ENCODE results near the gene CST5. TPM values are rescaled to one million over a fixed set of nuclear protein-coding genes. Genes with fewer than 3 reads are reported as not detected.
"Not testable (repeated sequence)": the region's sequence is repeated elsewhere in the genome, so short reads cannot be mapped to it uniquely, and the experiment has no call there.

Gene CST5, protein sequence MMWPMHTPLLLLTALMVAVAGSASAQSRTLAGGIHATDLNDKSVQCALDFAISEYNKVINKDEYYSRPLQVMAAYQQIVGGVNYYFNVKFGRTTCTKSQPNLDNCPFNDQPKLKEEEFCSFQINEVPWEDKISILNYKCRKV
- total RNA-seq: not detected
- long read RNA-seq: 0 reads

DNA sequence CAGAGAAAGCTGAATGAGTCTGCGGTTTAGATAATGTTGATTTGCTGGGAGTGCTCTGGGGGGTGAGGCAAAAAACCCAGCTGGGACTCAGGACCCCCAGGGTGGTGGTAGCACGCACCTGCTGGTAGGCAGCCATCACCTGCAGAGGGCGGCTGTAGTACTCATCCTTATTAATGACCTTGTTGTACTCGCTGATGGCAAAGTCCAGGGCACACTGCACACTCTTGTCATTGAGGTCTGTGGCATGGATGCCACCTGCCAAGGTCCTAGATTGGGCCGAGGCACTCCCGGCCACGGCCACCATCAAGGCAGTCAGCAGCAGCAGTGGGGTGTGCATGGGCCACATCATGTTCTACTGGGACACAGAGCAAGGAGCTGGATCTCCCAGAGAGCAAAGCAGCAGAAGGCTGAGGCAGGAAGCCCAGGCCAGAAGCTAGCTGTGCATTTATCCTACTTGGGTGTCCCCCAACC lies at the start of gene CST5:
CST5 (minus strand) TSS at position 421 of the 471 bp plus-strand sequence; CDS start at position 349, 72 bp downstream.
- DNase-seq (no peak), ATAC-seq (ENCODE audit: poor library complexity) (no peak)
- intact Hi-C loops (cut with DNase I): no loop called here

DNA sequence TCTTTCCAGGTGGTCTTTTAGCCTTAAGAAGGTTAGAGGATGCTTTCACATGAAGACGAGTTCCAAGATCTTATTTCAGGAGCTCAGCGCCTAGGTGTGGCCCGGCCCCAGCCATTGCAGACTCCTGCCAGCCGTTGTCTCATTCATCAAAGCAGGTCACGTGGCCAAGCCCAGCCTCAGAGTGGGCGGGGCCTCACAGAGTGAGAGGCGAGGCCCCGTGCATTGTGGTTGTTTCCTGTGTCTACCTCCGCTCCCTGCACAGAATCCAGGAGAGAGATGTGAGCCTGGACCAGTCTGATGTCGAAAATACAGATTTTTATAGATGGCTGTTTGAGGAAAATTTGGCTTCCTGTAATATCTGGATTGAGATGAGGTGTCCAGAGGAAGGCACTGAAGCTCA lies 49.2 kb upstream of the CST5 start:
- DNase-seq: no peak
- intact Hi-C loops (cut with DNase I): no loop called here
- no peak for ATAC-seq (ENCODE audit: poor library complexity)

DNA sequence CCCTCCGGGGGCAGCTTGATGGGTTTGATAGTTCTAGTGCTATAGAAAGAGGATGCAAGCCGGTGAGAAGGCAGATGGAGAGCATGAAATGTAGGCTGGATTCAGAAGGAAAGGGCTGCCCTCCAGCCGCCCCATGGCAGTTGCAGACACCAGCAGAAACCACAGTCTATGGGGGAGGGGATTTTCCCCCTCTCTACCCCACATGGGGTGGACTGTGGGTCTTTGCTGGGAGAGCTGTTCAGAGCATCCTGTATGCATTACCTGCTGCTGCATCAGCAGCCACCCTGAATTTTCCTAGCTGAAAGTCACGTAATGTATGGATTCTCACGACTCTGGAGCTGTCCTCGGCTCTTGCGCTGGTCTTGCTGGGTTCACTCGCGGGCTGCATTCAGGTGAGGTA lies 48.8 kb upstream of the CST5 start:
- no peak for DNase-seq
- ATAC-seq (ENCODE audit: poor library complexity): no peak
- intact Hi-C loops (cut with DNase I): no loop called here

DNA sequence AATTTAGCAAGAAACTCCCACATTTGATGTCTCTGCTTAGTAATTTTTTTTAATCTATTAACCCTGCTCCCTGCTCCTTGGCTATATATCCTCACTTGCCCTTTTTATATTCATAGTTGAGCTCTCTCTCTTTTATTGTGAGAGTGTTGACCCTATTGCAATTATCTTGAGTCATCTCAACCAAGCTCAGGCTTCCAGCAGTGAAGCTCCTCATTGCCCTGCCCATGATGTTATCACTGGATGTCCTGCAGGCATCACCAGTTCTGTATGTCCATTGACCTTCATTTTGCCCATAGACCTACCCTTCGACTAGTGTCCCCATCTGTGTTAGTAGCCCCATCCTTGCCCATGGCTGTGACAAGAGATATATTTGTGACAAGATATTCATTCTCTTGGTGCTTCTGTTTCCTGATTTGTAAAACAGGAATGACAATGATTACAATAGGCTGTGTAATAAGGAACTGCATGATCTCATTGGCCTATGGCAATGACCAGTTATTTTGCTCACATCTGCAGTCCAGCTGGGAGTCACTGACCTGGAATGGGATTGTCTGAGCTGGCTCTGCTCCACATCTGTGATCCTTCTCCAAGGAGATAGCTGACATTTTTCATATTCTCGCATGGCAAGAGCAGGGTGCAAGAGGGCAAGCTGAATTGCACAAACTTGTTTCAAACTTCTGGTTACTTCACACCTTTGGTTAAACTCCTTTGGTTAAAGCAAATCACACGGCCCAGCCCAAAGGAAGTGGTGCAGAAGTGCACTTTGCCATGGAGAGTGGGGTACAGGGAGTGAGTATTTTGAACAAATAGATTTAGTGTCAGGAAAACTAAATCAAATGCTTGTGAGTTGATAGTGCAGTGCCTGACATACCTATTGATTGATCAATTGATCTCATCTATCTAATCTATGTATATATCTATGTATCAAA lies 47.7 kb upstream of the CST5 start:
- intact Hi-C loops (cut with DNase I): no loop called here
- DNase-seq (no peak), ATAC-seq (ENCODE audit: poor library complexity) (no peak)

DNA sequence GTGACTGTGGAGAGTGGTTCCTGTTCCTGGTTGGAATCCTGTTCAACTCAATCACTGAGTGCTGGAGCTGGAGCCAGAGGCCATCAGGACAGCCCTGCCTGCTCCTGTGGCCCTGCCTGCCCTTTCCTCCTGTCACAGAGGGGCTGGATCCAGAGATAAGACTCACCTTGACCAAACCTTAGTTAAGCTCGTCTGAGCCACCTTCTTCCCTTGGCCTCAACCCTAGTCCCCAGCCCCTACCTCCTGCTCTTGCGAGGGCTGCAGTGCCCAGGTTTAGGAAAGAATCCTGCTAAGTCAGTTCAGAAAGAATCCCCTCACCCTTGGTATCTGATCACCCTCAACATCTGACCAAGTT lies 47.0 kb upstream of the CST5 start:
- ATAC-seq (ENCODE audit: poor library complexity): no peak
- no peak for DNase-seq
- intact Hi-C loops (cut with DNase I): no loop called here

DNA sequence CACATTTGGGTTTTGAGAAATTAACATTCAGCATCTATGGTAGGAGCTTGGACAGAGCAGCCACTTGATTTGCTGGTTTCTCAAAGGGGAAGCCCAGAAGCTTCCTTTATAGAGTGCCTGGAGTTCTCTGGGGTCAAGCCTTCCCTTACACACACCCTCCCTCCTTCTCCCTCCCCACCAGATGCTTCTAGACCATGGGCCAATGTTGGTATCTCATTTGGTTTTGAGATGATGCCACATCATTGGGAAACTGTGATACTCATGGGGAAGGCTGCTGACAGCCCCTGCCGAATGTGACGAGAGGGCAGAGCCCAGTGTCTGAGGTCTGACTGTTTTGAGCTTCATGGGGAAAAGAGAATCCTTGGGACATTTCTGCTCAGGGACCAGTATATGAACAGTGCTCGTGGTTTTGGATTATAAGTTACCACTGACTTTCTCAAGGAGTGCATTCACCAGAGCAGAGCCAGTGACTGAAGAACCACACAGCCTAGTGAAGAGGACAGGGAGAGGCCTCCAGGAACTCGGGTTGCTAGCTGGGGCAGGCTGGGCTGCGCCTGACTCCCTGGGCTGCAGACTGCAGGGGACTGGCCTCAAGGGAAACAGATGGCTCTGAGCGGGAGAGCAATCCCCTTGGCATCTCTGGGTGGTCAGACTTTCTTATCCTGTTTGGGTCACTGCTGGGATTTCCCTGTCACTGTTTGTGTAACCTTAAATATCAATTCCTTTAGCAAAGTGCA lies 46.4 kb upstream of the CST5 start:
- ATAC-seq (ENCODE audit: poor library complexity): no peak
- intact Hi-C loops (cut with DNase I): no loop called here
- DNase-seq: no peak

DNA sequence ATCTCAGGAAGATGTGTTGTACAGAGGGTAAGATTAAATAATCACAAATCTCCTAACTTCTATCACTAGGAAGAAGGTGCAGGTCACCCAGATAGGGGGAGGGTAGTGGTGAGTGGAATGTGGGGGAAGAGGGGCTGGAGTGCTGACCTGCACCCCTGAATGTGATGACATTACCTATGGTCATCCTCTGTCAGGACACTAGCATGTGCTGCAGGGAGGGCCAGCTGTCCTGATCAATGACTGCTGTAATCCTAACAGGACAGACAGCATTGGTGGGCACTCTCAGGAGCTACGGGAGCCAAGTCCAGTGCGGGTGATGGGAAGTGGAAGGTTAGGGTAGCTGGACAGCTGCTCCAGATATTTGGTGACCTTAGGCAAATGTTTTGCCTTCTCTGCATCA lies 45.2 kb upstream of the CST5 start:
- intact Hi-C loops (cut with DNase I): no loop called here
- no peak for ATAC-seq (ENCODE audit: poor library complexity)
- no peak for DNase-seq

DNA sequence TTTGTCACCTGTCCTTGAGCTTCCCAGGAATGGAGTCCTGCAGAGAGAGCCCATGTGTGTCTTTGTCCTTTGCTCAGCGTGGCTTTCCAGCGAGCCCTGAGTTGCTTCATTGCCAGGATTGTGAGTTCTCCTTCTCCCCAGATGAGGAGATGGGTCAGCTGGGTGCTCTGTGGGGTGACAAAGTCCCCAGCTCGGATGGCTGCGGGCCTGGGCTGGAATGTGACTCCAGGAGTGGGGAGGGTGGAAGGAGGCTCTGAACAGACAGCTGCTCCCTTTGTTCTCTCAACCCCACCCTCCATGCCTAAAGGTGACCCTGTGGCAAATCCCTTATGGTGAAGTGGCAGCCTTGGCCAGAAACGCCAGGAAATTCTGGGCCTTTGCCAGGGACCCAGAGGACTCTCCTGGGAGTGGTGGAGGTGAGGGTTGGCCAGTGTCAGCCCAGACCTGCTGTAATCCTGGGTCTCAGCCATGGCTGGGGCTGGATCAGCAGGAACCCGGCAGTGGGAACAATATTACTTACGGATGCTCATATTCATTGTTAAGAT lies 44.4 kb upstream of the CST5 start:
- intact Hi-C loops (cut with DNase I): no loop called here
- no peak for DNase-seq
- no peak for ATAC-seq (ENCODE audit: poor library complexity)

DNA sequence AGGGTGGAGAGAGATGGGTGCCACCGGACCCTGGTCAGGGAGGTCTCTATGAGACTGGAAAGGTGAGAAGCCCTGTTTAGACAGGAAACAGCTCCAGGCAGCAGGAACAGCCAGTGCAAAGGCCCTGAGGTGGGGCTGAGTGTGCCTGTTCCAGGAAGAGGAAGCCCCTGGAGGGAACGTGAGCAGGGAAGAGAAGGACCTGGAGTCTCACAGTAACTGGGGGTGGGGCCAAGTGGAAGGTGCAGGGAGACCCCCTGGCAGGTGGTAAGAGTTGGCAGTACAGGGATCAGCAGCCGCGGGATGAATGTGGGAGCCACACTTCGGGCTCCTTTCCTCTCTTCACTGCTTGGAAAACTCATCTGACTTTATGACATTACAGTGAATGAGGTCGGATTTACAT lies 43.8 kb upstream of the CST5 start:
- intact Hi-C loops (cut with DNase I): no loop called here
- ATAC-seq (ENCODE audit: poor library complexity) (no peak), DNase-seq (no peak)

DNA sequence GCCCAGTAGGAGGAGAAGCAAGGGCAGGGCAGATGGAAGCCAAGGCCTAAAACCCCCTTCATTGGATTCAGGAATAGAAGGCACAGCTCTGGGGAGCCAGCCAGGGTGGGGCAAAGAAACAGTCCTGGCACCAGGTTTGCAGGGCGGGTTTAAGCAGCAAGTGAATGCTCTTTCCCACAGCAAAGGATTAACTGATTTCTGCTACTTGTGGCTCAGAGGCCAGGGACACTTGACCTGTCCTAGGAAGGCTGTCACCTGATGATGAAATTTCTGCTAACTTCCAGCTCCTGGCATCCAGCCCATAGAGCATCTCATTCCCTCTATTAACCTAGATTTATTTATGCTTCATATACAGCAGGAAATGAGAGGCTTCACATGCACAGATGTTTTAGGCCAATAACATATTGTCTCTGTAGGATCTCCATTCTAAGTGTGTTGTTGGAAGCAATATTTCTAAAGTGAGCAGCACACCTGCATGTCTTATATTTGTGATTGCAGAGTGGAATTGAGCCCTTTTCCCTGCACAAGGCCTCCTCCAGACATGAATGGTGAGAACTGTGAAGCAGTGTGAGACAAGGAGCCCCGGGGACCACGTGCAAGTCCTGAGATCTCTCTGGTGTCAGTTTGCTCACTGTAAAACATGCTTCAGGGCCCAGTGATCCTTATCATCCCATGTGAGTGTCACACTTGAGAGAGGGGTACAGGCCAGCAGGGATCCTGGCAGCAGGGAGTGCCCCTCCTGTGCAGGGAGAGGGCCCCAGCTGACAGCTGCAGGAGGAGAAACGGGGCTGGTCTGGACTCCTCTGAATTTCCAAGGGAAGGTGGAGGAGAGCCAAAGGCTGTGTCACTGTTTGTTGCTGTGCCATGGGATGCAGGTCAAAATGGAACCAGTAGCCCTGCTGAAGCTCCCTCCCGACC lies 41.1 kb upstream of the CST5 start:
- ATAC-seq (ENCODE audit: poor library complexity): peak; percentile 48
- no peak for DNase-seq
- intact Hi-C loops (cut with DNase I): no loop called here

DNA sequence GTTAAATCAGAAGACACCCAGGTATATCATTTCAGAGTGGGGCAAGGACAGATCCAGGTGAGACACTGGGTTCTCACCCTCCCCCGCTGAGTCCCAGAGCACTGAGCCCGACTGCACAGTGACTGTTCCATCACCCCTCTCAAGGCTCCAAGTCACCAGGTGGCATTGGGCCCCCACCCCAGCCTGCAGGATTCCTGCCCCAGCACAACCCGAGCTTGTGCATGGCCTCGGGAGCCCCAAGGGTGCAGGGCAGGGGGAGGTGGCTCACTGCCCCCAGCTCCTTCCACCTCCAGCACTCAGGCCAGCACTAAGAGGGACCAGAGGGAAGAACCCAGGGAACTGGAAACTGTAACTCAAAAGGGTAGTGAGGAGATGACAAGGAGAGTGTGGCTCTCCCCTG lies 39.3 kb upstream of the CST5 start:
- DNase-seq (no peak), ATAC-seq (ENCODE audit: poor library complexity) (no peak)
- intact Hi-C loops (cut with DNase I): no loop called here

DNA sequence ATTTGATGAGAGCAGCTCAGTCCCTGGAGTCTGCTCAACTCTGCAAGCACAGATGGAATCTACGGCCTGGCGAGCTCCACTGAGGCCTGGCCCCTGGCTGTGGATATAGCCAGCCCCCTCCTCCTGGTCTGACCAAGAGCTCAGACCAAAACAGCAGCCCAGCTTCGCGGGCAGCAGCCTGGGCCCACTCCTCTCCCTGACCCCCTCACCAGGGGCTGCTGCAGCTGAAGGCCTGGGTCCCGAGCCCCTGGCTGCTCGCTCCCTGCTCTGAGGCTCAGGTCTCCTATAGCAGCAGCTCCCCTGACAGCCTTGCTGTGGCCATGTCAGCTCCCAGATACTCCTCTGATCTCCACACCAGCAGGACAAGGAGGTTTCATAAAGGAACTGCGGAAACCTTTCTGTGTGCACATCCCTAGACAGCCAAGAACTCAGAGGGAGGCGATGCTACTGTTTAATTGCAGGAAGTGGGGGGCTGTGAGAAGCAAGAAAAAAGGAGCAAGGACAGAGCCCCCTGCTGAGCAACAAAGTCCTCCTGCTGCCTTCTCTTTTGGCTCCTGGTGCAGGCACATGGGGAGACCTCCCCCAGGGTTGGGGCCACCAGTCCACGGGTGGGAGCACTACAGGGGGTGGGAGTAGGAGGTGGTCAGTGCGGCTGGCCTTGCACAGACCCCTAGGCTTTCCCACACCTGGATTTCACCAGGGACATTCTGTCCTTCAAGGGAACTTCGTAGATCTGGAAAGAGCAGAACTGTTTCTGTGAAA lies 38.7 kb upstream of the CST5 start:
- no peak for DNase-seq
- ATAC-seq (ENCODE audit: poor library complexity): no peak
- intact Hi-C loops (cut with DNase I): no loop called here

DNA sequence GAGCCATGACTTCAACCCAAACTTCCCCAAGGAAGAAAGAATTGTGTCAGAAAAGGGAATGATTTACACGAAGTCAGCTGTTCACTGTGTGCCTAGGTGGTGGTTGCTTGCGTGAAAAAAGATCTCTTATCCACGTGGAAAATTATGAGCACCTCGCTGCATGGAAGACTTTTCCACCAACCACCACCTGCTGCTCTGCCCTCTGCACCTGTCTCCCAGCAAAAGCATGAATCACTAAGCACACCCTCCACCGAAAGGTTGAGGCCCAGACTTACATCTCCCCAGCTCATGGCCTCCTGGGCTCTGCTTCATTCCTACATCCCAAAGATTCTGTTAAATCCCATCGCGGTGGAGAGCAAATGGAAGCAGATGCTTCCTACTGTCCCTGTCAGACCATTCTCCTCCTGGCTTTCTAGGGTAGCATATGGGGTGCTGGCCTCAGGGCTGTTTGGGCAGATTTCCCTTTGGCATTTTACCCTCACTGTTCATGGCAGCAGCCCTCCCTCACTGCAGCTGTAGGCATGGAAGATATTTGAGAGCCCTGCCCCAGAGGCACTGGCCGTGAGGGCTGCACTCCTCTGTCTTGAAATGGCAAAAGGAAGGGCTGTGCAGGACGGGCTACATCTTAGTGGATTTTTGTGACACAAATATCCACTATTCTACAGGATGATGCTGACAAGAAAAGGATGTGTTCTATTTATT lies 37.6 kb upstream of the CST5 start:
- ATAC-seq (ENCODE audit: poor library complexity) (no peak), DNase-seq (no peak)
- intact Hi-C loops (cut with DNase I): no loop called here

DNA sequence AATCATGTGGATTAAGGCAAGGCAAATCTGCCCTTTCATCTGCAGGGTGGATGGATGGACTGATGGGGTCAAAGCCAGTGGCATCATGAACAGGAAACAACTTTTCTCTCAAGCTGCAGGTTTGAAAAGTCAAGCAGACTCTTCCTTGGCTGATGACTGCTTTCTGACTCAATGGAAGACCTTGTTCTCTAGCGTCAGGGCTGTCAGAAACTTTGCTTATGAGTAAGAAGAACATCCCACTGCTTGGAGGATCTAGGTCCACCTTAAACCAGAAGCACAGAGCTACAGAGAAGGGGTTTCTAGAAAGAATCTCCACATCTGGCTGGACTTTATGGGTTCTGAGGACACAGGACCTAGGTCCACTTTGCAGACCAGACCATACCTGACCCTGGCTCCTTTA lies 36.3 kb upstream of the CST5 start:
- ATAC-seq (ENCODE audit: poor library complexity) (no peak), DNase-seq (no peak)
- intact Hi-C loops (cut with DNase I): no loop called here

DNA sequence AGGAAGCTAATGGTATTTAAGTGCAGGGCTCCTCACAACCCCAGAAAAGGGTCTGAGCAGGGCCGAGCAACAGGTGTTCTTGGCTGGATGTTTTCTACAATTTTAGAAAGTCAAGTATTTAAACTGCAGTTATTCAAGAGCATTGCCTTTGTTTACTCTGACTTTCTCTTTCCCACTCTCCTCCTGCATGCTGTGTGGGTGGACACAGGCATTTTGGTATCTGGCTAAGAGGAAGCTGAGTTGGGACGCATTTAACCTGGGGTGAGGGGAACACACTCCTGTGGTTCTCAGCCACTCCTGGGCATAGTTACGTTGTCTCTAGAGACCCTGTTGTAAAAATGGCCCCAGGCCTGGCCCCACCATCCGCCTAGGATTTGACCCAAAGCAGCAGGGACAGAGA lies 34.9 kb upstream of the CST5 start:
- DNase-seq; ATAC-seq (ENCODE audit: poor library complexity); intact Hi-C loops (cut with DNase I): not testable (repeated sequence)

DNA sequence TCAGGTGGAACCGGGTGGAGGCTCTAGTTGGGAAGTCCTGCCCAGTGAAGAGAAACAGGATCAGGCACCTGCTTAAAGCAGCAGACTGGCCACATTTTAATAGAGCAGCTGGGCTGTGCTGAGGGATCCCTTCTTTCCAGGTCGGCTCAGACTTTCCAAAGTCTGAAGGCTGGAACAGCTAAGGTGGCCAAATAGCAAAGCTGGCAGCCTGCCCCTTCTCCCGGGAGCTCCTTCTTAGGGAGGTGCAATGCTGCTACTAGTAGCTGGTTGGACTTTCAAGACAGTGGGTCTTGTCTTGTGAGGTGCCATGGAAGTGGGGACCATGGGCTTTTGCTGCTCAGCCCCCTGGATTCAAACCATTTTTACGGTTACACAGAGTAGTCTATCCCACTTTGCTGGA lies 30.7 kb upstream of the CST5 start:
- ATAC-seq (ENCODE audit: poor library complexity) (no peak), DNase-seq (no peak)
- intact Hi-C loops (cut with DNase I): no loop called here

DNA sequence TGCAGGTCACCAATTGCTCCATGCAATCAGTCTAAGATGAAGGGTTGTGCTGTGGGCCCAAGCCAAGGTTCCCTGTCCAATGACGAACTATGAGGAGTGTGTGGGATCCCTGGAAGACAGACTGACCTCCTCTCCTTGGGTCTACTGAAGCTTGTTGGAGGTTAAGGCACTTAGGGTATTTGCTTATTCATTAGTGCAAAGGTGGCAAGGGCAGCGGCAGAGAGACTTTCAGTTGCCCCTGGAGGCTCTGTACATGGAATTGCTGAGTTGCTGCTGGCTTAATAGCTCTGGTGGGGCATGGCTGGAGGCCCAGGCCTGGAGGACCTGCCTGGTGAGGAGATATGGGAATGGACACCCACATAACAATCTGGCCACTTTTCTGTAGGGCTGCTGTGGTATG lies 29.8 kb upstream of the CST5 start:
- ATAC-seq (ENCODE audit: poor library complexity) (no peak), DNase-seq (no peak)
- intact Hi-C loops (cut with DNase I): no loop called here
